ENCODE data around the gene LPAR3. TPM values are rescaled to one million over a fixed set of nuclear protein-coding genes. Genes with fewer than 3 reads are reported as not detected.

LPAR3 gene
- total and polyA plus RNA-seq, 4 donors: 0.10 to 0.38 (median 0.33) TPM; not detected in 1

- Histone ChIP-seq H3K4me3 (ENCODE audit: low read length in 2 of 2) (no peak overlapping the region), H3K36me3 (ENCODE audit: control insufficient read depth in 1 of 2, insufficient read depth in 2 of 2, low read length in 1 of 2) (no peaks in the 10 kb centered on the region), H3K9me3 (ENCODE audit: control insufficient read depth, low read length) (no peaks in the 10 kb centered on the region), H3K4me1 (ENCODE audit: control insufficient read depth in 1 of 2, insufficient read depth in 2 of 2, low read length in 2 of 2) (no peaks in the 10 kb centered on the region), H3K27me3 (ENCODE audit: control insufficient read depth in 1 of 2, insufficient read depth in 2 of 2, low read length in 1 of 2) (no peaks in the 10 kb centered on the region), H3K27ac (ENCODE audit: low read depth in 1 of 2, low read length in 2 of 2) (no peak overlapping the region)
- ATAC-seq (ENCODE audit: low FRiP score) (no peak), DNase-seq (no peak)
- WGBS, 2 donors: 94 to 97% methylated on average over 3 of the region's 3 CpGs
- intact Hi-C loops (cut with DNase I): no loop called here
These were observed 84.0 kb downstream of the LPAR3 start for GRCh38 chr1:84809023-84809422.

- 94 to 97% methylated on average over 1 of the region's 1 CpG for WGBS, 2 donors
- no peaks in the 10 kb centered on the region for H3K4me1 ChIP-seq (ENCODE audit: control insufficient read depth in 1 of 2, insufficient read depth in 2 of 2, low read length in 2 of 2)
- no peaks in the 10 kb centered on the region for H3K9me3 ChIP-seq (ENCODE audit: control insufficient read depth, low read length)
- no peak for DNase-seq
- H3K27me3 ChIP-seq (ENCODE audit: control insufficient read depth in 1 of 2, insufficient read depth in 2 of 2, low read length in 1 of 2): no peaks in the 10 kb centered on the region
- ATAC-seq (ENCODE audit: low FRiP score): no peak
- no peak overlapping the region for H3K27ac ChIP-seq (ENCODE audit: low read depth in 1 of 2, low read length in 2 of 2)
- H3K36me3 ChIP-seq (ENCODE audit: control insufficient read depth in 1 of 2, insufficient read depth in 2 of 2, low read length in 1 of 2): no peaks in the 10 kb centered on the region
- intact Hi-C loops (cut with DNase I): no loop called here
- H3K4me3 ChIP-seq (ENCODE audit: low read length in 2 of 2): no peak overlapping the region
These were observed 89.4 kb downstream of the LPAR3 start for GRCh38 chr1:84803604-84804003.

GRCh38 chr1:84802567-84803232 is 90.3 kb downstream of the LPAR3 start:
- no peak for ATAC-seq (ENCODE audit: low FRiP score)
- Histone ChIP-seq H3K36me3 (ENCODE audit: control insufficient read depth in 1 of 2, insufficient read depth in 2 of 2, low read length in 1 of 2) (no peaks in the 10 kb centered on the region), H3K4me3 (ENCODE audit: low read length in 2 of 2) (no peak overlapping the region), H3K27ac (ENCODE audit: low read depth in 1 of 2, low read length in 2 of 2) (no peak overlapping the region), H3K9me3 (ENCODE audit: control insufficient read depth, low read length) (no peaks in the 10 kb centered on the region), H3K27me3 (ENCODE audit: control insufficient read depth in 1 of 2, insufficient read depth in 2 of 2, low read length in 1 of 2) (no peaks in the 10 kb centered on the region), H3K4me1 (ENCODE audit: control insufficient read depth in 1 of 2, insufficient read depth in 2 of 2, low read length in 2 of 2) (no peaks in the 10 kb centered on the region)
- no peak for DNase-seq
- WGBS, 2 donors: 43 to 56% methylated on average over 1 of the region's 1 CpG
- intact Hi-C loops (cut with DNase I): no loop called here

- DNase-seq (no peak), ATAC-seq (ENCODE audit: low FRiP score) (no peak)
- H3K27ac ChIP-seq (ENCODE audit: low read depth in 1 of 2, low read length in 2 of 2): no peak overlapping the region
- no peak overlapping the region for H3K4me3 ChIP-seq (ENCODE audit: low read length in 2 of 2)
- H3K4me1 ChIP-seq (ENCODE audit: control insufficient read depth in 1 of 2, insufficient read depth in 2 of 2, low read length in 2 of 2): no peaks in the 10 kb centered on the region
- H3K36me3 ChIP-seq (ENCODE audit: control insufficient read depth in 1 of 2, insufficient read depth in 2 of 2, low read length in 1 of 2): no peaks in the 10 kb centered on the region
- WGBS, 2 donors: 87 to 91% methylated on average over 7 of the region's 7 CpGs
- H3K9me3 ChIP-seq (ENCODE audit: control insufficient read depth, low read length): peaks cover 2% of the 10 kb centered on the region
- no peaks in the 10 kb centered on the region for H3K27me3 ChIP-seq (ENCODE audit: control insufficient read depth in 1 of 2, insufficient read depth in 2 of 2, low read length in 1 of 2)
- intact Hi-C loops (cut with DNase I): no loop called here
These were observed 92.6 kb downstream of the LPAR3 start for GRCh38 chr1:84800090-84801073.

- Histone ChIP-seq H3K4me1 (ENCODE audit: control insufficient read depth in 1 of 2, insufficient read depth in 2 of 2, low read length in 2 of 2) (no peaks in the 10 kb centered on the region), H3K9me3 (ENCODE audit: control insufficient read depth, low read length) (peaks cover 2% of the 10 kb centered on the region), H3K27me3 (ENCODE audit: control insufficient read depth in 1 of 2, insufficient read depth in 2 of 2, low read length in 1 of 2) (no peaks in the 10 kb centered on the region), H3K36me3 (ENCODE audit: control insufficient read depth in 1 of 2, insufficient read depth in 2 of 2, low read length in 1 of 2) (no peaks in the 10 kb centered on the region), H3K4me3 (ENCODE audit: low read length in 2 of 2) (no peak overlapping the region), H3K27ac (ENCODE audit: low read depth in 1 of 2, low read length in 2 of 2) (no peak overlapping the region)
- DNase-seq: no peak
- intact Hi-C loops (cut with DNase I): loop anchor here in 1 of 2 donors (10.0 kb wide), 1 partner anchor 97 kb away; the partner anchor contains the start of gene LPAR3
- ATAC-seq (ENCODE audit: low FRiP score): no peak
- 81 to 89% methylated on average over 3 of the region's 3 CpGs for WGBS, 2 donors
These were observed 95.4 kb downstream of the LPAR3 start for GRCh38 chr1:84797603-84798002.

- H3K27ac ChIP-seq (ENCODE audit: low read depth in 1 of 2, low read length in 2 of 2): no peak overlapping the region
- no peaks in the 10 kb centered on the region for H3K36me3 ChIP-seq (ENCODE audit: control insufficient read depth in 1 of 2, insufficient read depth in 2 of 2, low read length in 1 of 2)
- intact Hi-C loops (cut with DNase I): loop anchor here in 1 of 2 donors (10.0 kb wide), 1 partner anchor 99 kb away; the partner anchor contains the start of gene LPAR3
- no peaks in the 10 kb centered on the region for H3K4me1 ChIP-seq (ENCODE audit: control insufficient read depth in 1 of 2, insufficient read depth in 2 of 2, low read length in 2 of 2)
- 85 to 87% methylated on average over 9 of the region's 9 CpGs for WGBS, 2 donors
- H3K9me3 ChIP-seq (ENCODE audit: control insufficient read depth, low read length): peaks cover 2% of the 10 kb centered on the region
- H3K4me3 ChIP-seq (ENCODE audit: low read length in 2 of 2): no peak overlapping the region
- DNase-seq (no peak), ATAC-seq (ENCODE audit: low FRiP score) (no peak)
- H3K27me3 ChIP-seq (ENCODE audit: control insufficient read depth in 1 of 2, insufficient read depth in 2 of 2, low read length in 1 of 2): no peaks in the 10 kb centered on the region
These were observed 96.9 kb downstream of the LPAR3 start for GRCh38 chr1:84795966-84796600.

GRCh38 chr1:84795213-84795612 is 97.8 kb downstream of the LPAR3 start:
- ATAC-seq (ENCODE audit: low FRiP score) (no peak), DNase-seq (no peak)
- no peak overlapping the region for H3K27ac ChIP-seq (ENCODE audit: low read depth in 1 of 2, low read length in 2 of 2)
- H3K36me3 ChIP-seq (ENCODE audit: control insufficient read depth in 1 of 2, insufficient read depth in 2 of 2, low read length in 1 of 2): no peaks in the 10 kb centered on the region
- 89 to 93% methylated on average over 2 of the region's 2 CpGs for WGBS, 2 donors
- H3K9me3 ChIP-seq (ENCODE audit: control insufficient read depth, low read length): peaks cover 2% of the 10 kb centered on the region
- no peaks in the 10 kb centered on the region for H3K27me3 ChIP-seq (ENCODE audit: control insufficient read depth in 1 of 2, insufficient read depth in 2 of 2, low read length in 1 of 2)
- intact Hi-C loops (cut with DNase I): loop anchor here in 1 of 2 donors (10.0 kb wide), 1 partner anchor 100 kb away; the partner anchor contains the start of gene LPAR3
- no peaks in the 10 kb centered on the region for H3K4me1 ChIP-seq (ENCODE audit: control insufficient read depth in 1 of 2, insufficient read depth in 2 of 2, low read length in 2 of 2)
- no peak overlapping the region for H3K4me3 ChIP-seq (ENCODE audit: low read length in 2 of 2)

GRCh38 chr1:84792421-84792820 is 100.6 kb downstream of the LPAR3 start:
- Histone ChIP-seq H3K9me3 (ENCODE audit: control insufficient read depth, low read length) (peaks cover 7% of the 10 kb centered on the region), H3K27ac (ENCODE audit: low read depth in 1 of 2, low read length in 2 of 2) (no peak overlapping the region), H3K27me3 (ENCODE audit: control insufficient read depth in 1 of 2, insufficient read depth in 2 of 2, low read length in 1 of 2) (peaks cover 0 to 2% of the 10 kb centered on the region in 2 donors), H3K36me3 (ENCODE audit: control insufficient read depth in 1 of 2, insufficient read depth in 2 of 2, low read length in 1 of 2) (no peaks in the 10 kb centered on the region), H3K4me1 (ENCODE audit: control insufficient read depth in 1 of 2, insufficient read depth in 2 of 2, low read length in 2 of 2) (no peaks in the 10 kb centered on the region), H3K4me3 (ENCODE audit: low read length in 2 of 2) (no peak overlapping the region)
- DNase-seq: no peak
- 92 to 96% methylated on average over 2 of the region's 2 CpGs for WGBS, 2 donors
- intact Hi-C loops (cut with DNase I): loop anchor here in 1 of 2 donors (10.0 kb wide), 1 partner anchor 102 kb away; the partner anchor contains the start of gene LPAR3
- no peak for ATAC-seq (ENCODE audit: low FRiP score)

All from aorta (tissue), 5 donors.